Omental fat pad (tissue), 4 donors: Measurements from ENCODE around the gene CPSF4. TPM values are rescaled to one million over a fixed set of nuclear protein-coding genes. Genes with fewer than 3 reads are reported as not detected.
"Not testable (repeated sequence)": the region's sequence is repeated elsewhere in the genome, so short reads cannot be mapped to it uniquely, and the experiment has no call there.

Source experiments
- ATAC-seq: fragments of 150-250 bp; one replicate; pipeline ENCODE4 v1.9.1; 2016; ENCODE audit warnings: mild to moderate bottlenecking, moderate library complexity; ENCODE audit not compliant: low FRiP score
- DNase-seq: peaks from one replicate; pipeline ENCODE4 v3.0.0-alpha.2; 2019; ENCODE audit warnings: low spot score
- total RNA-seq, 4 donors: library from RNA; depleted of rRNA; stranded (reverse); fragments of >200 nt; gene quantifications; one replicate each; pipeline ENCODE4 v1.1.0, GENCODE V29; 2016
- TF ChIP-seq, protein P1 (sequence below), 3 donors: fragments of 450-650 bp; IDR thresholded peaks; one replicate each; pipeline ENCODE4 v1.5.1; 2016 to 2017; ENCODE audit warnings: antibody characterized with exemption in 3 of 3, mild to moderate bottlenecking in 3 of 3, moderate library complexity in 2 of 3

The CPSF4 gene
- total RNA-seq, 4 donors from 2014 or later: 24.3 to 49.0 (median 30.1) TPM

DNA sequence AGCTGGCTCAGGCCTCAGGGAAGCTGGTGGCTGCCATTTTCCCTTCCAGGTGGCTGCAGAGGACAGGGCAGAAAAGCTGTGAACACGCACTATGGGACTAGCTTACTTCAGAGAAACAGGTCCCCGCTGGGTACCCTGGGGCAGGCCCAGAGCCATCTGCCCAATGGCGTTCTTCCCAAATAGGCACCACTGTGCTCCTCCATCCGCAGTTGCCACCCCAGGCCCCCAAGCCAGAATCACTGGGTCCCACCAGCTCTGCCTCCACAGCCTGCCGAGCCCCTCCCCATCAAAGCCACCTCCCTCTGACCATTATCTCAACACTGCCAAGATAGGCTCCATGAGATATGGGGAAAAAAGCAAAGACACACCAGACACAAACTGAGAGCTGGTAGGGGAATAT, 18.5 kb upstream of the CPSF4 start:
- no peak for DNase-seq
- no peak for ATAC-seq
- TF ChIP-seq, protein P1, sequence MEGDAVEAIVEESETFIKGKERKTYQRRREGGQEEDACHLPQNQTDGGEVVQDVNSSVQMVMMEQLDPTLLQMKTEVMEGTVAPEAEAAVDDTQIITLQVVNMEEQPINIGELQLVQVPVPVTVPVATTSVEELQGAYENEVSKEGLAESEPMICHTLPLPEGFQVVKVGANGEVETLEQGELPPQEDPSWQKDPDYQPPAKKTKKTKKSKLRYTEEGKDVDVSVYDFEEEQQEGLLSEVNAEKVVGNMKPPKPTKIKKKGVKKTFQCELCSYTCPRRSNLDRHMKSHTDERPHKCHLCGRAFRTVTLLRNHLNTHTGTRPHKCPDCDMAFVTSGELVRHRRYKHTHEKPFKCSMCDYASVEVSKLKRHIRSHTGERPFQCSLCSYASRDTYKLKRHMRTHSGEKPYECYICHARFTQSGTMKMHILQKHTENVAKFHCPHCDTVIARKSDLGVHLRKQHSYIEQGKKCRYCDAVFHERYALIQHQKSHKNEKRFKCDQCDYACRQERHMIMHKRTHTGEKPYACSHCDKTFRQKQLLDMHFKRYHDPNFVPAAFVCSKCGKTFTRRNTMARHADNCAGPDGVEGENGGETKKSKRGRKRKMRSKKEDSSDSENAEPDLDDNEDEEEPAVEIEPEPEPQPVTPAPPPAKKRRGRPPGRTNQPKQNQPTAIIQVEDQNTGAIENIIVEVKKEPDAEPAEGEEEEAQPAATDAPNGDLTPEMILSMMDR (IDR thresholded peaks at IDR 0.05): no peak

DNA sequence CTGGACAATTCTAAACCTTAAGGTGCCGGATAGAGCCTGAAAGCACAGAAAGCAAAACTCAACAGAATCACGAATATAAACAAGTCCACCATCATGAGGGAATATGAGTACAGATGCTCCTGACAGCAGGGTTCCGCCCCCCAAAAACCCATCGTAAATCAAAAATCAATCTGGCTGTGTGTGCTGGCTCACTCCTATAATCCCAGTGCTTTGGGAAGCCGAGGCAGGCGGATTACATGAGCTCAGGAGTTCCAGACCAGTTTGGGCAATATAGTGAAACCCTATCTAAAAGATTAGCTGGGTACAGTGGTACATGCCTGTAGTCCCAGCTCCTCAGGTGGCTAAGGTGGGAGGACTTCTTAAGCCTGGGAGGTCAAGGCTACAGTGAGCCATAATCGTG, 17.8 kb upstream of the CPSF4 start:
- no peak for ATAC-seq
- DNase-seq: no peak
- TF ChIP-seq, protein P1 (IDR thresholded peaks at IDR 0.05): no peak

DNA sequence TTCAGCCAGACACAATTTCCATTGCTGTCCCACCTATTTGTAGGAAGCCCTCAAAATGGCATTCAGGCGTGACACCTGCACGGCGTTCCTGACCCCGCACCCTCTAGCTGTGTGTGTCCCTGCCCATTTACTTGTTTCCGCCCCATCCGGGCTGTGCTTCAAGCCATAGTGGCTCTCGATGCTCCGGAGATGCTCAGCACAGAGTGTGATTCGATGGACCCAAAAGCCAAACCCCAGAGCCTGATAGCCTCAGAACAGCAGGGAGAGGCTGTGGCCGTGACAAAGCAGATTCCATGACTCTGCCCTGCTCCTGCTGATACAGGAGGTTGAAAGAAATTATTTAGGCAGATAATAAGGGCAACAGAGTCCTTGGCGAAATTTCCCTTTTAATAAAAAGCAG, 16.6 kb upstream of the CPSF4 start:
- TF ChIP-seq, protein P1 (IDR thresholded peaks at IDR 0.05): no peak
- ATAC-seq (no peak), DNase-seq (no peak)

DNA sequence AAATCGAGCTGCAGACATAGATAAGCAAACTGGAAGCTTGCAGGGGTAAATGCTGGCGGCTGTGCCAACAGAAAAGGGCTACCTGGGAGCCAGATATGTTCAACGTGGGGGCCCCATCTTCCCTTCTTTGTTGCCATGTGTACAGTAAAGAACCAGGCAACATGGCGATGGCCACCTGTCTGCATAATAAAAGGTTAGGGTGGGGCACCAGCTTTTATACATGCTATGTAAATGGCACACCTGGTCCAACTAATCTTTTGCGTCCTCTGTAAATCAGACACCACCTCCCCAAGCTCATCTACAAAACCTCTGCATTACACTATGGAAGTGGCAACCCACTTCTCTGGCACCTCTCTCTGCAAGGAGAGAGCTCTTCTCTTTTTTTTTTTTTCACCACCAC, 16.1 kb upstream of the CPSF4 start:
- ATAC-seq: no peak
- TF ChIP-seq, protein P1 (IDR thresholded peaks at IDR 0.05): no peak
- DNase-seq: no peak

DNA sequence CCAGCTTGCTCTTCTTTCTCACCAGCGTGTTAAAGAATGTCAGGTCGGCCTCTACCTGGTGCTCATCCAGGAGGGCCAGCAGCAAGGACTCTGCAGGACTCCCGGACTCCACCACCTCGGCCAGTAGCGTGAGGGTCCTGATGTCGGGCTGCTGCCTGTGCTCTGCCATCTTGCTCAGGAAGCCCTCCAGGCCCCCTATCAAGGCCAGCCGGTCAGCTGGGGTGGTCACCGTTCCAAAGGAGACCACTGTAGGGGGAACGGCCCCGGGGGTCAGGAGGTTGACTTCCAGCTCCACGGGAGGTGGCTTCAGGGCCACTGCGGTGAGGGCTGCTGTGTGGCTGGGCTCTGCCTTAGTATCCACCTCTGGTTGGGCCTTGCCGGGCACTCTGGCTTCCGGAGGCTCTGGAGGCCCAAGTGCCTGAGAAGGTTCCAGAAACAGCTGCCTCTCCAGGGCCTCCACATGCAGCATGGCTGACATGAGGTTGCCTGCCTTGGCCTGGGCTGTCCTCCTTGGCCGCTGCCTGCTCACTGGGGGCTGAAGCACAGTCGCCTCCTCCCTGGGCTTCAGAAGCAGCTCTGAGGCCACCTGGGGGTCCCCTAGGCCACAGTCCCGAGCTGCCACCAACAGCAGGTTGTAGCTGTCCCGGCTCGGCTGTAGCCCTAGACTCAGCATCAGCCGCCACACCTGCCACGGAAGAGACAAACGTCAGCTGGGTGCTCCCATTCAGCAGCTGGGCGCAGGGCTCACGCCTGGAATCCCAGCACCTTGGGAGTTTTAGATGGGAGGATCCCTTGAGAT, 13.6 kb upstream of the CPSF4 start:
- TF ChIP-seq, protein P1 (IDR thresholded peaks at IDR 0.05): no peak
- ATAC-seq (no peak), DNase-seq (no peak)

DNA sequence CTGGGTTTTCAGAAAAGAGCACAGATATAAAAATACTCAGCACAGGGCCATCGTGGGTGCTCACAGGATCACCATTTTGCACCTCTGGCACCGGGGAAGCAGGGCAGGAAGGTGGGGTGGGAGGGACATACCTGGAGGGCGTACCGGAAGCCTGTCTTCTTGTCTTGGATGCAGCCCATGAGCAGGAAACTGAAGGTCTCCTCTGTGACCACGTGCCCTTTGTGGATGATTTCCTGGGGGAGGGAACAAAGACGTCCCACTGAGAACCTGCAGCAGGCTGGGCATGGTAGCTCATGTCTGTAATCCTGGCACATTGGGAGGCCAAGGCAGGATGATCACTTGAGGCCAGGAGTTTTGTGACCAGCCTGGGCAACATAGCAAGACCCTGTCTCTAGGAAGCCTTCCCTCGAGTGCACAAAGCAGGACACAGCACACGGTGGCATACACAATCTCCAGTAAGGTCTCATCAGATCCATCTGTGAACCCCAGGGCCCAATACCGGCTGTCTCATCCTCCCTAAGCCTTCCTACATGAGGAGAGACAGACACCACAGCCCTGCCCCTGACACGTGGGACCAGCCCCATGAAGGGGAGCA, 9.7 kb upstream of the CPSF4 start:
- ATAC-seq (no peak), DNase-seq (no peak)
- TF ChIP-seq, protein P1 (IDR thresholded peaks at IDR 0.05): no peak

DNA sequence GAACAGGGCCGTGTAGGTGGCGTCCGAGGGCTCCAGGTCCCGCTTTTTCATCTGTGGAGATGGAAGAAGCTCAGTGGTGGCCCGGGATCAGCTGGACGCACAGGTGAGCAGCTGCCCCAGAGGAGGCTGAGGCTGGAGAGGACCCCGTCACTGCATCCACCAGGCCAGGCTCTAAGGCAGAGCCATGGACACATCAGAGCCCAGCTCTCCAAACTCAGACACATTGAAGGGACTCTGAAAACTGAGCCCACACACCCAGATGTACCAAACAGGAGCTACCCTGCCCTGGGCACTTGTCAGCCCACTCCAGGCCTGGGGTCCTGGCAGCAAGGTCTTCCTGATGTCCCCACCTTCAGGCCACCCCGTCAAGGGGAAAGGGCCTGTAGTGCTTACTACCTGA, 9.0 kb upstream of the CPSF4 start:
- DNase-seq: no peak
- TF ChIP-seq, protein P1 (IDR thresholded peaks at IDR 0.05): no peak
- no peak for ATAC-seq

DNA sequence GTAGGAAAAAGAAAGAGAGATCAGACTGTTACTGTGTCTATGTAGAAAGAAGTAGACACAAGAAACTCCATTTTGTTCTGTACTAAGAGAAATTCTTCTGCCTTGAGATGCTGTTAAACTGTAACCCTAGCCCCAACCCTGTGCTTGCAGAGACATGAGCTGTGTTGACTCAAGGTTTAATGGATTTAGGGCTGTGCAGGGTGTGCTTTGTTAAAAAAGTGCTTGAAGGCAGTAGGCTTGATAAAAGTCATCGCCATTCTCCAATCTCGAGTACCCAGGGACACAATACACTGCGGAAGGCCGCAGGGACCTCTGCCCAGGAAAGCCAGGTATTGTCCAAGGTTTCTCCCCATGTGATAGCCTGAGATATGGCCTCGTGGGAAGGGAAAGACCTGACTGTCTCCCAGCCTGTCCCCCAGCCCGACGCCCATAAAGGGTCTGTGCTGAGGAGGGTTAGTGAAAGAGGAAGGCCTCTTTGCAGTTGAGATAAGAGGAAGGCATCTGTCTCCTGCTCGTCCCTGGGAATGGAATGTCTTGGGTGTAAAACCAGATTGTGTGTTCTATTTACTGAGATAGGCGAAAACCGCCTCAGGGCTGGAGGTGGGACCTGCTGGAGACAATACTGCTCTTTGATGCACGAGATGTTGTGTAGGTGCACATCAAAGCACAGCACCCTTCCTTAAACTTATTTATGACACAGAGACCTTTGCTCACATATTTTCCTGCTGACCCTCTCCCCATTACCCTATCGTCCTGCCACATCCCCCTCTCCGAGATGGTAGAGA, 6.8 kb upstream of the CPSF4 start:
- not testable (repeated sequence) for DNase-seq, ATAC-seq
